Muscle of arm (tissue), 12 donors: ENCODE results near the gene HECTD4. TPM values are rescaled to one million over a fixed set of nuclear protein-coding genes. Genes with fewer than 3 reads are reported as not detected.

Experiments used
- DNase-seq: peaks from one replicate; pipeline ENCODE4 v3.0.0-alpha.2; 2013
- polyA plus RNA-seq, 12 donors: library from polyadenylated mRNA; unstranded; fragments of 120-200 nt; gene quantifications; one replicate each; pipeline ENCODE4 v1.2.1, GENCODE V29; 2013; ENCODE audit not compliant: insufficient read length in 12 of 12

HECTD4 gene
- polyA plus RNA-seq, 12 donors, result 36.2 to 76.7 (median 51.3) TPM; not detected in 1

GRCh38 chr12:112321245-112321644, 61.0 kb downstream of the HECTD4 start:
- no peak for DNase-seq

- DNase-seq, result no peak
Measured at GRCh38 chr12:112319395-112319794, 62.8 kb downstream of the HECTD4 start.

GRCh38 chr12:112317481-112317880, 64.8 kb downstream of the HECTD4 start:
- DNase-seq, result no peak

- no peak for DNase-seq
Measured at GRCh38 chr12:112314981-112315380, 67.2 kb downstream of the HECTD4 start.

GRCh38 chr12:112309797-112310196, 72.4 kb downstream of the HECTD4 start:
- DNase-seq, result no peak

- DNase-seq, result no peak
Measured at GRCh38 chr12:112308652-112309051, 73.6 kb downstream of the HECTD4 start.

GRCh38 chr12:112308161-112308560, 74.1 kb downstream of the HECTD4 start:
- no peak for DNase-seq

GRCh38 chr12:112307317-112308011, 74.8 kb downstream of the HECTD4 start:
- DNase-seq, result no peak

GRCh38 chr12:112305951-112306350, 76.3 kb downstream of the HECTD4 start:
- DNase-seq, result no peak

- no peak for DNase-seq
Measured at GRCh38 chr12:112304436-112304835, 77.8 kb downstream of the HECTD4 start.

- no peak for DNase-seq
Measured at GRCh38 chr12:112303799-112304198, 78.4 kb downstream of the HECTD4 start.

- DNase-seq, result no peak
Measured at GRCh38 chr12:112303004-112303403, 79.2 kb downstream of the HECTD4 start.

GRCh38 chr12:112299704-112300103, 82.5 kb downstream of the HECTD4 start:
- no peak for DNase-seq

GRCh38 chr12:112297188-112297587, 85.0 kb downstream of the HECTD4 start:
- no peak for DNase-seq

GRCh38 chr12:112296183-112296582, 86.0 kb downstream of the HECTD4 start:
- DNase-seq, result no peak

- no peak for DNase-seq
Measured at GRCh38 chr12:112294793-112295192, 87.4 kb downstream of the HECTD4 start.

- no peak for DNase-seq
Measured at GRCh38 chr12:112288638-112289037, 93.6 kb downstream of the HECTD4 start.

- no peak for DNase-seq
Measured at GRCh38 chr12:112285600-112286401, 96.4 kb downstream of the HECTD4 start.

GRCh38 chr12:112283546-112283945, 98.7 kb downstream of the HECTD4 start:
- DNase-seq, result no peak

- DNase-seq, result no peak
Measured at GRCh38 chr12:112282920-112283319, 99.3 kb downstream of the HECTD4 start.

- no peak for DNase-seq
Measured at GRCh38 chr12:112275836-112276235, 106.4 kb downstream of the HECTD4 start.

GRCh38 chr12:112275207-112275606, 107.0 kb downstream of the HECTD4 start:
- DNase-seq, result no peak

- DNase-seq, result no peak
Measured at GRCh38 chr12:112270673-112271072, 111.6 kb downstream of the HECTD4 start.
